ENCODE results near the gene ESAM.

DNA sequence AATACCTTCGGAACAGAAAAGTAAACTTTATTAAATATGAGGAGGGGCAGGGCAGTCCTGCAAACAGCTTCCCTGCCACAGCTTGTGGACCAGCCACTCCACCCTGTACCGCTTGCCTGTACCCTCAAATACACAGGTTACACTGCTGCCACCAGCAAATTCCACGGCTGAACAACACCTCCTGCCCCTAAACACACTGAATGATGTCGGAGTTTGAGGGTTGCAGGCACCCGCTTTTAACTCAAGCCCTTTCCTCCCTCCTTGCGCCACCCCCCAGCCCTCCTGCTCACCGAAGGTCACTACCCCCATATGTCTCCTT lies 14.0 kb downstream of the ESAM start:
- TF ChIP-seq, protein P1, sequence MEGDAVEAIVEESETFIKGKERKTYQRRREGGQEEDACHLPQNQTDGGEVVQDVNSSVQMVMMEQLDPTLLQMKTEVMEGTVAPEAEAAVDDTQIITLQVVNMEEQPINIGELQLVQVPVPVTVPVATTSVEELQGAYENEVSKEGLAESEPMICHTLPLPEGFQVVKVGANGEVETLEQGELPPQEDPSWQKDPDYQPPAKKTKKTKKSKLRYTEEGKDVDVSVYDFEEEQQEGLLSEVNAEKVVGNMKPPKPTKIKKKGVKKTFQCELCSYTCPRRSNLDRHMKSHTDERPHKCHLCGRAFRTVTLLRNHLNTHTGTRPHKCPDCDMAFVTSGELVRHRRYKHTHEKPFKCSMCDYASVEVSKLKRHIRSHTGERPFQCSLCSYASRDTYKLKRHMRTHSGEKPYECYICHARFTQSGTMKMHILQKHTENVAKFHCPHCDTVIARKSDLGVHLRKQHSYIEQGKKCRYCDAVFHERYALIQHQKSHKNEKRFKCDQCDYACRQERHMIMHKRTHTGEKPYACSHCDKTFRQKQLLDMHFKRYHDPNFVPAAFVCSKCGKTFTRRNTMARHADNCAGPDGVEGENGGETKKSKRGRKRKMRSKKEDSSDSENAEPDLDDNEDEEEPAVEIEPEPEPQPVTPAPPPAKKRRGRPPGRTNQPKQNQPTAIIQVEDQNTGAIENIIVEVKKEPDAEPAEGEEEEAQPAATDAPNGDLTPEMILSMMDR (IDR thresholded peaks at IDR 0.05): no peak
- no peak for TF ChIP-seq POLR2A (IDR thresholded peaks at IDR 0.05)
